Measurements from ENCODE around the gene TEX26. TPM values are rescaled to one million over a fixed set of nuclear protein-coding genes. Genes with fewer than 3 reads are reported as not detected.

The TEX26 gene
- polyA plus RNA-seq, 2 donors: 0.45 TPM; not detected in 1

DNA sequence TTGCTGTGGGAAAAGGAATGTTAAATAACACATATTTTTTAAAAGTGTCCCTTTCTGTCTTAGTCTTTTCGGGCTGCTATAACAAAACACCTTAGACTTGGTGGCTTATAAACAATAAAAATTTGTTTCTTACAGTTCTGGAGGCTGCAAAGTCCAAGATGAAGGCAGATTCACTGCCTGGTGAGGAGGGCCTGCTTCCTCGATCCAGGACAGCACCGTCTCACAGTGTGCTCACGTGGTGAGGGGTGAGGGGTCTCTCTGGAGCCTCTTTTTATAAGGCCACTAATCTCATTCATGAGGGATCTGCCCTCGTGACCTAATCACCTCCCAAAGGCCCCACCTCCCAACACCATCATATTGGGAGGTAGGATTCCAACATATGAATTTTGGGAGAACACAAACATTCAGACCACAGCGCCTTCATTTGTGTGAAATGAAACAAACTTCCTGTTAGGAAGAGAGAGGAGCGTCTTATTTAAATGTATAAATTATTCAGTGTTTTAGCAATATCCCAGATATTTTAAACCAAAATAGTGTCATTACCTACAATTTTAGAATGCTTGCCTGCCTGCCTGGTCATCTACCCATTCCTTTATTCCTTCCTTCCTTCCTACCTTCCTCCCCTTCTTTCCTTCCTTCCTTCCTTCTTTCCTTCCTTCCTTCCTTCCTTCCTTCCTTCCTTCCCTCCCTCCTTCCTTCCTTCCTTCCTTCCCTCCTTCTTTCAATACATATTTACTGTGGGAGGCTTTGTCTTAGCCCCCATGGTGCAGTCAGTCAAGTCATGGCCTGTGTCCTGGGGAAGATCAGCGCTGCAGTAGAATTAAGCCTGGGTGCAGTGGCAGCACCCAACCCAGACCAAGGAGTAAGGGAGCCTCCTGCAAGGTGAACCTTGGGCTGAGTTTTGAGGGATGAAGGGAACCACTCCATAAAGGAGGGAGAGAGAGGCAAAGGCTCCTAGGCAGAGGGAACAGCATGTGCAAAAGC, 84.2 kb downstream of the TEX26 start:
- peaks cover 0 to 2% of the 10 kb centered on the region in 2 donors for H3K9me3 ChIP-seq (ENCODE audit: control insufficient read depth in 2 of 2, insufficient read depth in 1 of 2, low read depth in 1 of 2, low read length in 1 of 2)
- WGBS, 2 donors: 85 to 87% methylated on average over 8 of the region's 8 CpGs

DNA sequence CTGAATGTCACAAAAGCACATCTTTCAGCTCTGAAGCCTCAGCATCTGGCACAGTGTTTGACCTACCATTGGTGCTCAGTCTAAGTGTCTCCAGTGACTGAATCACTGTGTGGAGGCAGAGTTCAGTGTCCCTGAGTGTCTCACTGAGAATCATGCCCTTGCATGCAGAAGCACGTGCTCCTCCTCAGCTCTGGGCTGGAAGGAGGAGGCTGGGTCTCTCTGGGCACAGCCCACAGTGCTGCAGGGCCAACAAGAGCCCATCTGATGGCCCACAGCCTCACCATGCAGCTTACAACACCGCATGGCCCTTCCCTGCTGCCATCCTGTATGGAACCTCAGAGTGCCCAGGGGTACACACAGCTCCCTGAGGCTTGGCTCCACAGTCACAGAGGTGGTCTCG, 86.1 kb downstream of the TEX26 start:
- H3K27me3 ChIP-seq (ENCODE audit: control insufficient read depth in 1 of 2, insufficient read depth in 2 of 2, low read length in 2 of 2): no peaks in the 10 kb centered on the region
- H3K9me3 ChIP-seq (ENCODE audit: control insufficient read depth in 2 of 2, insufficient read depth in 1 of 2, low read depth in 1 of 2, low read length in 1 of 2): peaks cover 0 to 2% of the 10 kb centered on the region in 2 donors
- WGBS, 2 donors: 73 to 79% methylated on average over 3 of the region's 3 CpGs
- H3K4me3 ChIP-seq (ENCODE audit: low read depth in 1 of 2, low read length in 2 of 2): no peak overlapping the region
- H3K36me3 ChIP-seq (ENCODE audit: control insufficient read depth in 2 of 2, insufficient read depth in 2 of 2, low read length in 1 of 2): no peaks in the 10 kb centered on the region
- peaks cover 0 to 2% of the 10 kb centered on the region in 2 donors for H3K4me1 ChIP-seq (ENCODE audit: control insufficient read depth in 2 of 2, insufficient read depth in 2 of 2, low read length in 1 of 2)
- H3K27ac ChIP-seq (ENCODE audit: low read depth in 2 of 2, low read length in 1 of 2): no peak overlapping the region

More for the DNA sequence above, 84.2 kb downstream of the TEX26 start:
- no peak overlapping the region for H3K4me3 ChIP-seq (ENCODE audit: low read depth in 1 of 2, low read length in 2 of 2)
- no peaks in the 10 kb centered on the region for H3K27me3 ChIP-seq (ENCODE audit: control insufficient read depth in 1 of 2, insufficient read depth in 2 of 2, low read length in 2 of 2)
- no peaks in the 10 kb centered on the region for H3K36me3 ChIP-seq (ENCODE audit: control insufficient read depth in 2 of 2, insufficient read depth in 2 of 2, low read length in 1 of 2)
- H3K27ac ChIP-seq (ENCODE audit: low read depth in 2 of 2, low read length in 1 of 2): no peak overlapping the region
- H3K4me1 ChIP-seq (ENCODE audit: control insufficient read depth in 2 of 2, insufficient read depth in 2 of 2, low read length in 1 of 2): peaks cover 0 to 2% of the 10 kb centered on the region in 2 donors

DNA sequence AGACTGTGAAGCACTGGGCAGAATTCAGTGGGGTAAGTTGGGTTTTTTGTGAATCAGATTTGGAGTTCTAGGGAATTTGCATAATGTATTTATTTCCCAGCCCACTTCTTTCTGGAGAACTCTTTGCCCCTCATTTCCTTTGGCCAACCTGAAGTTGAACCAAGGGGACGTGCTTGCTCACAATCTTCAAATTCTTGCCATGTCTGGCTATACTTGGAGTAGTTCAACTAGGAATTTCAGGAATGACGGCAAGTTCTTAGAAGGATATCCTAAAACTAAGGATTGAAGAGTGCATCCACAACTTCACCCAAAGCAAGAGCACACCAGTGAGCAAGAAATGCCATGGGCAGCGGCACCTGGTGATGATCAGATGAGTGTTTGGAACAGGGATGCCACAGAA, 88.5 kb downstream of the TEX26 start:
- H3K27me3 ChIP-seq (ENCODE audit: control insufficient read depth in 1 of 2, insufficient read depth in 2 of 2, low read length in 2 of 2): no peaks in the 10 kb centered on the region
- no peak overlapping the region for H3K27ac ChIP-seq (ENCODE audit: low read depth in 2 of 2, low read length in 1 of 2)
- H3K4me1 ChIP-seq (ENCODE audit: control insufficient read depth in 2 of 2, insufficient read depth in 2 of 2, low read length in 1 of 2): peaks cover 0 to 2% of the 10 kb centered on the region in 2 donors
- no peak overlapping the region for H3K4me3 ChIP-seq (ENCODE audit: low read depth in 1 of 2, low read length in 2 of 2)
- no peaks in the 10 kb centered on the region for H3K36me3 ChIP-seq (ENCODE audit: control insufficient read depth in 2 of 2, insufficient read depth in 2 of 2, low read length in 1 of 2)
- H3K9me3 ChIP-seq (ENCODE audit: control insufficient read depth in 2 of 2, insufficient read depth in 1 of 2, low read depth in 1 of 2, low read length in 1 of 2): peaks cover 0 to 2% of the 10 kb centered on the region in 2 donors
- 76 to 82% methylated on average over 3 of the region's 3 CpGs for WGBS, 2 donors

DNA sequence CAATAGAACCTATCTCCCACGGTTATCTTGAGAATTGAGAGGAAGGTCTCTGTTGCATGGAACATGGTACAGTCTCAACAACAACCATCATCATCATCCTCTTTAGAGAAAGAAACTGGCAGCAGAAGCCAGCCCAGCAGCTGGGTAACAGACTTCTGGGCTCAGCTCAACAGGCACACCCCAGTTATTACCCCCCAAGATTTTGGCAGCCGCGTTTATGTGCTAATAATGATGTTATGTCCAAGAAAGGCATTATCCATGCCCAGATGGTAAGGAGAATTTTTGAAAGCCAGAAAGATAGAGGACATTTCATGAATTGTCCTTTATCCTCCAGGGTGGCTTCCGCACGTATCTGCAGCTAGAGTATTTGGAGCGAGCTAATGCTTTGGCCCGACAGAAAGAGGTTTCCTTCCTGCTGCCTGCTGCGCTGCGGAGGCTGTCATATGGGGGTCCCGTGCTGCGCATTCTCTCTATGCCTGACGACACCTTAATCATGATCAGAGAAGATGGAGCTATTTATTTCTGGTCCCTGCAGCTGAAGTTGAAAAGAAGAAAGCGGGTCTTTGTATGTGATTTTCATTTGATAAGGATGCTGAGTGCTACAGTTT, 89.9 kb downstream of the TEX26 start:
- no peak overlapping the region for H3K27ac ChIP-seq (ENCODE audit: low read depth in 2 of 2, low read length in 1 of 2)
- H3K4me1 ChIP-seq (ENCODE audit: control insufficient read depth in 2 of 2, insufficient read depth in 2 of 2, low read length in 1 of 2): peaks cover 0 to 5% of the 10 kb centered on the region in 2 donors
- WGBS, 2 donors: 76 to 78% methylated on average over 13 of the region's 13 CpGs
- H3K9me3 ChIP-seq (ENCODE audit: control insufficient read depth in 2 of 2, insufficient read depth in 1 of 2, low read depth in 1 of 2, low read length in 1 of 2): no peaks in the 10 kb centered on the region
- no peak overlapping the region for H3K4me3 ChIP-seq (ENCODE audit: low read depth in 1 of 2, low read length in 2 of 2)
- no peaks in the 10 kb centered on the region for H3K27me3 ChIP-seq (ENCODE audit: control insufficient read depth in 1 of 2, insufficient read depth in 2 of 2, low read length in 2 of 2)
- H3K36me3 ChIP-seq (ENCODE audit: control insufficient read depth in 2 of 2, insufficient read depth in 2 of 2, low read length in 1 of 2): no peaks in the 10 kb centered on the region

DNA sequence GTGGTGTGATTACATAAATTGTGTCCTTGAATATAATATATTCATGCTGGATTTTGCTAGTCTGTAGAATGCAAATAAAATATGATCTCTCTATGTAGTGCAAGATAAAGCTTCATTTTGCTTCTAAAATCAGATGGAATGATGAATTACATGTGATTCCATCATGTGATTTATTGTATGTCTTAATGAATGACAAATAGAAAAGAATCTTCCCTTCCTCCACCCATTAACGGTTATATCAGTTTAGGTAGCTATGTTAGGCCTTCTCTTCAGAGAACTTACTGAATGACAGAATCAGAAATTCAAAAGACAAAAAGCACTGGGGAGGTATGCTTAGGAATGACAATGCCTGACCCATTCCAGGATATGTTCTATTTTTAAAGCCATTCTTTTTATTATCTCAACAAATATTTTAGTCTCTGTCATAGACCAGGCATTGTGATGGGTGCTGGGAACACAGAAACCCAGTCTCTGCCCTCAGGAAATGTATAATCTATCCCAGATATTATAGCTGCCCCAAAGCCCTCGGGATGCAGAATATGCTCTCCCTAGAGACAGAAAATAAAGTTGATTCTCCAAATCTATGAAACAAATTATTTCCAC, 90.6 kb downstream of the TEX26 start:
- WGBS, 2 donors: 48 to 58% methylated on average over 2 of the region's 2 CpGs
- Histone ChIP-seq H3K4me3 (ENCODE audit: low read depth in 1 of 2, low read length in 2 of 2) (no peak overlapping the region), H3K4me1 (ENCODE audit: control insufficient read depth in 2 of 2, insufficient read depth in 2 of 2, low read length in 1 of 2) (peaks cover 0 to 7% of the 10 kb centered on the region in 2 donors), H3K9me3 (ENCODE audit: control insufficient read depth in 2 of 2, insufficient read depth in 1 of 2, low read depth in 1 of 2, low read length in 1 of 2) (no peaks in the 10 kb centered on the region), H3K27ac (ENCODE audit: low read depth in 2 of 2, low read length in 1 of 2) (no peak overlapping the region), H3K36me3 (ENCODE audit: control insufficient read depth in 2 of 2, insufficient read depth in 2 of 2, low read length in 1 of 2) (no peaks in the 10 kb centered on the region), H3K27me3 (ENCODE audit: control insufficient read depth in 1 of 2, insufficient read depth in 2 of 2, low read length in 2 of 2) (no peaks in the 10 kb centered on the region)

Other genes starting within 250 kb of the TEX26 start
- gene ALOX5AP, start 197.1 kb upstream of the TEX26 start, polyA plus RNA-seq: 10 to 100 TPM in 1 of 2 donors, 1 to 10 TPM in 1; 2.1 to 10.5 TPM
- gene MEDAG, start 26.4 kb upstream of the TEX26 start, polyA plus RNA-seq: 1 to 10 TPM; 1.5 to 1.7 TPM
- gene HSPH1, start 229.2 kb downstream of the TEX26 start, polyA plus RNA-seq: 10 to 100 TPM; 22.0 to 31.3 TPM